ENCODE results near the gene GPC5.
A peak's percentile ranks its signal among the peaks of the same experiment; 100 is the strongest.

GPC5 gene

GRCh38 chr13:92074658-92075057 is 676.2 kb downstream of the GPC5 start:
- H3K4me2 ChIP-seq (ENCODE audit: low read length, poor library complexity, severe bottlenecking) = no peak overlapping the region
- H3K27ac ChIP-seq (ENCODE audit: low read length, poor library complexity, severe bottlenecking) = no peak overlapping the region
- H3K23ac ChIP-seq (ENCODE audit: low read length in 2 of 2) = no peak overlapping the region
- no peaks in the 10 kb centered on the region for H3K4me1 ChIP-seq (ENCODE audit: control insufficient read depth, insufficient read depth, low read depth, low read length)
- peak; percentile 21 for DNase-seq
- H3K79me1 ChIP-seq (replicated peaks; ENCODE audit: low read length, poor library complexity, severe bottlenecking) = no peaks in the 10 kb centered on the region
- no peak overlapping the region for H3K4ac ChIP-seq (ENCODE audit: low read depth in 1 of 2, low read length in 2 of 2)
- no peak overlapping the region for H3K18ac ChIP-seq (ENCODE audit: low read depth in 1 of 2, low read length in 2 of 2)
- H3K4me3 ChIP-seq (ENCODE audit: insufficient read depth in 1 of 2, low read depth in 1 of 2, low read length in 2 of 2) = no peak overlapping the region
- no peak overlapping the region for H2AFZ ChIP-seq (ENCODE audit: low read depth, low read length)
- no peak overlapping the region for H4K91ac ChIP-seq (ENCODE audit: low read length)
- no peak overlapping the region for H2BK12ac ChIP-seq (ENCODE audit: low read length in 2 of 2)
- no peak overlapping the region for H2AK5ac ChIP-seq (ENCODE audit: low read length, severe bottlenecking)
- H3K27me3 ChIP-seq (ENCODE audit: control insufficient read depth in 1 of 2, insufficient read depth in 1 of 2, low read length in 2 of 2) = no peaks in the 10 kb centered on the region
- H2BK120ac ChIP-seq (ENCODE audit: low read depth, low read length) = no peak overlapping the region
- whole genome bisulfite sequencing = 92% methylated on average over 2 of the region's 4 CpGs
- no peak overlapping the region for H3K9ac ChIP-seq (ENCODE audit: low read length)
- no peak overlapping the region for H3K14ac ChIP-seq (ENCODE audit: low read length in 2 of 2)
- H2BK15ac ChIP-seq (ENCODE audit: low read depth, poor library complexity, severe bottlenecking) = no peak overlapping the region
- no peak overlapping the region for H2BK5ac ChIP-seq (ENCODE audit: low read depth, low read length, poor library complexity, severe bottlenecking)
- H4K8ac ChIP-seq (ENCODE audit: low read length) = no peak overlapping the region
- H3K9me3 ChIP-seq (ENCODE audit: control insufficient read depth, low read length) = no peaks in the 10 kb centered on the region
- no peaks in the 10 kb centered on the region for H3K36me3 ChIP-seq (ENCODE audit: control insufficient read depth in 1 of 2, insufficient read depth in 2 of 2, low read depth in 1 of 2, low read length in 2 of 2)

DNA sequence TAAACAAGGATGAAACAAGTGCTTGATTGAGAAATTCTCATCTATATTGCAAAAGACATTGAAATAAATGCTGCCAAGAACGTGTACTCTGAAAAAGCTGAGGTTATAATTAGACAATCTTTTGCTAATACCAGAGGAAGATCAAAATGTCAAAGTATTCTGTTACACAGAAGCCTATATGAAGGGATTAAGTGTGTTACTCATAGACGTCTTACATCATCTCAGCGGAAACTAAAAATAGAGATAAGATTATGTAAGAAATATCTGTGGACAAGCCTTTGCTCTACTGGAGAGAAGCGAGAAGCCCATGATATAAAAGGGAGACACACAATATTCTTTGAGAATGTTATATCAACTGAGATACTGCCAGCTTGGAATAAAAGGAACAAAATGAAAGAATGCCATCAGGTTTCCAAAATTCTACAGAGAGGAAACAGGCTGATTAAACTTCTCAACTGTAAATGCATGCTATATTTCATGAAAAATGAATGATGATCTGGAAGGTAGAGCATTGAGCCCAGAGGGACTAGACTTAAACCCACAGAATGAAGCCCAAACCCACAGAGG is 699.0 kb downstream of the GPC5 start:
- no peak overlapping the region for H2AK5ac ChIP-seq (ENCODE audit: low read length, severe bottlenecking)
- H3K27ac ChIP-seq (ENCODE audit: low read length, poor library complexity, severe bottlenecking) = no peak overlapping the region
- no peaks in the 10 kb centered on the region for H3K27me3 ChIP-seq (ENCODE audit: control insufficient read depth in 1 of 2, insufficient read depth in 1 of 2, low read length in 2 of 2)
- H3K79me1 ChIP-seq (replicated peaks; ENCODE audit: low read length, poor library complexity, severe bottlenecking) = no peaks in the 10 kb centered on the region
- H3K36me3 ChIP-seq (ENCODE audit: control insufficient read depth in 1 of 2, insufficient read depth in 2 of 2, low read depth in 1 of 2, low read length in 2 of 2) = no peaks in the 10 kb centered on the region
- no peak overlapping the region for H4K8ac ChIP-seq (ENCODE audit: low read length)
- no peak overlapping the region for H3K4me2 ChIP-seq (ENCODE audit: low read length, poor library complexity, severe bottlenecking)
- no peaks in the 10 kb centered on the region for H3K4me1 ChIP-seq (ENCODE audit: control insufficient read depth, insufficient read depth, low read depth, low read length)
- no peak overlapping the region for H3K14ac ChIP-seq (ENCODE audit: low read length in 2 of 2)
- H2BK120ac ChIP-seq (ENCODE audit: low read depth, low read length) = no peak overlapping the region
- H2AFZ ChIP-seq (ENCODE audit: low read depth, low read length) = no peak overlapping the region
- H3K4me3 ChIP-seq (ENCODE audit: insufficient read depth in 1 of 2, low read depth in 1 of 2, low read length in 2 of 2) = no peak overlapping the region
- no peak overlapping the region for H3K4ac ChIP-seq (ENCODE audit: low read depth in 1 of 2, low read length in 2 of 2)
- no peak overlapping the region for H3K9ac ChIP-seq (ENCODE audit: low read length)
- peak; percentile 42 for DNase-seq
- no peak overlapping the region for H2BK15ac ChIP-seq (ENCODE audit: low read depth, poor library complexity, severe bottlenecking)
- WGBS = 95% methylated on average over 2 of the region's 4 CpGs
- no peak overlapping the region for H4K91ac ChIP-seq (ENCODE audit: low read length)
- no peaks in the 10 kb centered on the region for H3K9me3 ChIP-seq (ENCODE audit: control insufficient read depth, low read length)
- no peak overlapping the region for H2BK5ac ChIP-seq (ENCODE audit: low read depth, low read length, poor library complexity, severe bottlenecking)
- no peak overlapping the region for H3K18ac ChIP-seq (ENCODE audit: low read depth in 1 of 2, low read length in 2 of 2)
- H2BK12ac ChIP-seq (ENCODE audit: low read length in 2 of 2) = no peak overlapping the region
- H3K23ac ChIP-seq (ENCODE audit: low read length in 2 of 2) = no peak overlapping the region

DNA sequence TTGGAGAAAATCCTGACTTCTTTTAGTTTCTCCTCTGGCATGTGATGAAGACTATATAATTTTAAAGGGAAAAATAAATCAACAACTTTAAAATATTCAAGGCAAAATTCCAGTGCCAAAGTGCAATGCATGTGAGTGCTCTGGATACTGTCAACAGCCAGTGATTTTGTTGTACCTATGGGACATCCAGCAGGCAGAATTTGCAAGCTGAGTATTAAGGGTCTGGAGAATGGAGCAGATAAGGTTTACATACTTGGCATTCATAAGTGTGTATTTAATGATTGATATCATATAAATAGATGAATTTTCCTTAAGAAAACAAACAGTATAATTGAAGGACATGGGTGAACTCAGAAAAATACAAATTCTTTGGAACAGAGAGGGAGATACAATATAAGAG is 703.4 kb downstream of the GPC5 start:
- no peak overlapping the region for H2BK5ac ChIP-seq (ENCODE audit: low read depth, low read length, poor library complexity, severe bottlenecking)
- H3K9ac ChIP-seq (ENCODE audit: low read length) = no peak overlapping the region
- H3K79me1 ChIP-seq (replicated peaks; ENCODE audit: low read length, poor library complexity, severe bottlenecking) = no peaks in the 10 kb centered on the region
- H3K4ac ChIP-seq (ENCODE audit: low read depth in 1 of 2, low read length in 2 of 2) = no peak overlapping the region
- H3K27ac ChIP-seq (ENCODE audit: low read length, poor library complexity, severe bottlenecking) = no peak overlapping the region
- H4K91ac ChIP-seq (ENCODE audit: low read length) = no peak overlapping the region
- H2BK15ac ChIP-seq (ENCODE audit: low read depth, poor library complexity, severe bottlenecking) = no peak overlapping the region
- H3K4me1 ChIP-seq (ENCODE audit: control insufficient read depth, insufficient read depth, low read depth, low read length) = peaks cover 2% of the 10 kb centered on the region
- no peak overlapping the region for H2AFZ ChIP-seq (ENCODE audit: low read depth, low read length)
- H3K27me3 ChIP-seq (ENCODE audit: control insufficient read depth in 1 of 2, insufficient read depth in 1 of 2, low read length in 2 of 2) = no peaks in the 10 kb centered on the region
- H3K18ac ChIP-seq (ENCODE audit: low read depth in 1 of 2, low read length in 2 of 2) = no peak overlapping the region
- H4K8ac ChIP-seq (ENCODE audit: low read length) = no peak overlapping the region
- H3K36me3 ChIP-seq (ENCODE audit: control insufficient read depth in 1 of 2, insufficient read depth in 2 of 2, low read depth in 1 of 2, low read length in 2 of 2) = no peaks in the 10 kb centered on the region
- no peak overlapping the region for H3K4me3 ChIP-seq (ENCODE audit: insufficient read depth in 1 of 2, low read depth in 1 of 2, low read length in 2 of 2)
- no peak overlapping the region for H2BK12ac ChIP-seq (ENCODE audit: low read length in 2 of 2)
- H2AK5ac ChIP-seq (ENCODE audit: low read length, severe bottlenecking) = no peak overlapping the region
- H3K9me3 ChIP-seq (ENCODE audit: control insufficient read depth, low read length) = no peaks in the 10 kb centered on the region
- H2BK120ac ChIP-seq (ENCODE audit: low read depth, low read length) = no peak overlapping the region
- DNase-seq = no peak
- H3K14ac ChIP-seq (ENCODE audit: low read length in 2 of 2) = no peak overlapping the region
- H3K23ac ChIP-seq (ENCODE audit: low read length in 2 of 2) = no peak overlapping the region
- no peak overlapping the region for H3K4me2 ChIP-seq (ENCODE audit: low read length, poor library complexity, severe bottlenecking)

DNA sequence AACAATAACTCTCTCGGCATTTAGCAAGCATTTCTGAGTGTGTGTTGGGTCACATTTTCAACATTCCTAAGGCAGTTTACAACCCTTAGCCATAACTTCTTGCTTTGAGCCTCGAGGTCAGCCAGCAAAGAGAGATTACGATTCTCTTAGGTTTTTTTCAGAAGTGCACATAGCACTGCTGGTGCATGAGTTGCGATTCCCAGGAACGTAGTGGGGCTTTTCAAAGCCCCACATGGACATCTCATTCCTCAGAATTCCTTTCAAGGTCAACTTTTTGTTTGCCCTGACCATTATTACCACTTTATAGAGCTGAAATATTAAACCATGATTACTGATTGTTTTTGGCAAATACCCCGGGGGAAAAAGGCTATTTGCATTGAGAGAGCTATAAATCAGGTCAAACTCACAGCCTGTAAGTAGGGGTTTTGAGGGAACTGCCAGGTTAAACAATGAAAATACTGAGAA is 705.3 kb downstream of the GPC5 start:
- Histone ChIP-seq H3K9me3 (ENCODE audit: control insufficient read depth, low read length) (no peaks in the 10 kb centered on the region), H2BK15ac (ENCODE audit: low read depth, poor library complexity, severe bottlenecking) (no peak overlapping the region), H3K4me1 (ENCODE audit: control insufficient read depth, insufficient read depth, low read depth, low read length) (peaks cover 2% of the 10 kb centered on the region), H2BK12ac (ENCODE audit: low read length in 2 of 2) (no peak overlapping the region), H4K8ac (ENCODE audit: low read length) (no peak overlapping the region), H3K9ac (ENCODE audit: low read length) (no peak overlapping the region), H3K79me1 (replicated peaks; ENCODE audit: low read length, poor library complexity, severe bottlenecking) (no peaks in the 10 kb centered on the region), H3K27me3 (ENCODE audit: control insufficient read depth in 1 of 2, insufficient read depth in 1 of 2, low read length in 2 of 2) (no peaks in the 10 kb centered on the region), H2AFZ (ENCODE audit: low read depth, low read length) (no peak overlapping the region), H3K14ac (ENCODE audit: low read length in 2 of 2) (no peak overlapping the region), H3K27ac (ENCODE audit: low read length, poor library complexity, severe bottlenecking) (no peak overlapping the region), H4K91ac (ENCODE audit: low read length) (no peak overlapping the region), H2AK5ac (ENCODE audit: low read length, severe bottlenecking) (no peak overlapping the region), H3K4me3 (ENCODE audit: insufficient read depth in 1 of 2, low read depth in 1 of 2, low read length in 2 of 2) (no peak overlapping the region), H3K18ac (ENCODE audit: low read depth in 1 of 2, low read length in 2 of 2) (no peak overlapping the region), H3K4me2 (ENCODE audit: low read length, poor library complexity, severe bottlenecking) (peak overlapping the region; percentile 43), H2BK5ac (ENCODE audit: low read depth, low read length, poor library complexity, severe bottlenecking) (no peak overlapping the region), H3K23ac (ENCODE audit: low read length in 2 of 2) (no peak overlapping the region), H2BK120ac (ENCODE audit: low read depth, low read length) (no peak overlapping the region), H3K4ac (ENCODE audit: low read depth in 1 of 2, low read length in 2 of 2) (no peak overlapping the region), H3K36me3 (ENCODE audit: control insufficient read depth in 1 of 2, insufficient read depth in 2 of 2, low read depth in 1 of 2, low read length in 2 of 2) (no peaks in the 10 kb centered on the region)
- WGBS = 3% methylated on average over 6 of the region's 6 CpGs
- DNase-seq = peak; percentile 32
